Ramos (cell line): ENCODE measurements around the gene LRFN3.
"Not testable (repeated sequence)": the region's sequence is repeated elsewhere in the genome, so short reads cannot be mapped to it uniquely, and the experiment has no call there.

Source experiments
- in situ Hi-C: fragments of 300-500 bp; cut with MboI; formaldehyde crosslinking; loops from one replicate; pipeline ENCODE4 v1.14.3; 2022; ENCODE audit warnings: low sequenced_read_pairs; ENCODE audit not compliant: unreplicated experiment

Gene LRFN3

GRCh38 chr19:35937345-35938281 is 1.4 kb downstream of the LRFN3 start:
- in situ Hi-C loops: loop anchor here (10.0 kb wide), 1 partner anchor 243 kb away; no protein-coding TSS in a partner anchor

- in situ Hi-C loops: loop anchor here (10.0 kb wide), 1 partner anchor 244 kb away; no protein-coding TSS in a partner anchor
Observed at GRCh38 chr19:35938282-35939224, 2.4 kb downstream of the LRFN3 start.

GRCh38 chr19:35939307-35940077 is 3.3 kb downstream of the LRFN3 start:
- in situ Hi-C loops: loop anchor here (10.0 kb wide), 1 partner anchor 245 kb away; no protein-coding TSS in a partner anchor

GRCh38 chr19:35940078-35940775 is 4.1 kb downstream of the LRFN3 start:
- in situ Hi-C loops: no loop called here

GRCh38 chr19:35940839-35941238 is 4.7 kb downstream of the LRFN3 start:
- in situ Hi-C loops: no loop called here

- in situ Hi-C loops: no loop called here
Observed at GRCh38 chr19:35942235-35942634, 6.1 kb downstream of the LRFN3 start.

- in situ Hi-C loops: no loop called here
Observed at GRCh38 chr19:35943321-35944301, 7.4 kb downstream of the LRFN3 start.

GRCh38 chr19:35944556-35944955 is 8.4 kb downstream of the LRFN3 start:
- in situ Hi-C loops: no loop called here

GRCh38 chr19:35945121-35945790 is 9.1 kb downstream of the LRFN3 start:
- in situ Hi-C loops: no loop called here

- in situ Hi-C loops: no loop called here
Observed at GRCh38 chr19:35946203-35946602, 10.0 kb downstream of the LRFN3 start.

GRCh38 chr19:35949131-35949530 is 13.0 kb downstream of the LRFN3 start:
- in situ Hi-C loops: no loop called here

GRCh38 chr19:35955881-35956634 is 19.9 kb downstream of the LRFN3 start:
- in situ Hi-C loops: no loop called here

- in situ Hi-C loops: not testable (repeated sequence)
Observed at GRCh38 chr19:35957411-35957810, 21.2 kb downstream of the LRFN3 start.

GRCh38 chr19:35958660-35959039 is 22.5 kb downstream of the LRFN3 start:
- in situ Hi-C loops: no loop called here

GRCh38 chr19:35959040-35959967 is 23.1 kb downstream of the LRFN3 start:
- in situ Hi-C loops: no loop called here

GRCh38 chr19:35959968-35960320 is 23.8 kb downstream of the LRFN3 start:
- in situ Hi-C loops: no loop called here
